CD4-positive, alpha-beta T cell (primary cell): ENCODE results near the gene MEGF8. TPM values are rescaled to one million over a fixed set of nuclear protein-coding genes. Genes with fewer than 3 reads are reported as not detected.
A peak's percentile ranks its signal among the peaks of the same experiment; 100 is the strongest.

ENCODE experiments used
- ATAC-seq: fragments of 200-7000 bp; cut with Tn5 transposase; one replicate; pipeline ENCODE4 v1.10.0; 2022; ENCODE audit warnings: mild to moderate bottlenecking; ENCODE audit not compliant: poor library complexity
- CTCF ChIA-PET: fragments of 350-600 bp; sonication (Branson Sonifier 250); formaldehyde crosslinking; loops from one replicate; lab custom pipeline; 2021; ENCODE audit warnings: antibody characterized with exemption, inconsistent platforms; lab: Charles Lee
- POLR2A ChIA-PET: fragments of 350-600 bp; sonication (Branson Sonifier 250); formaldehyde crosslinking; loops from one replicate; lab custom pipeline; 2021; ENCODE audit warnings: antibody characterized with exemption, inconsistent platforms; lab: Charles Lee
- DNase-seq, 14 experiments: peaks; one replicate each; pipeline ENCODE4 v3.0.0-alpha.2; 2013 to 2020; ENCODE audit warnings: mixed read lengths in 2 of 14
- H3K27ac ChIP-seq, 2 donors: one replicate each; pipeline versions ENCODE4 v1.5.1 to v1.7.0; 2013; ENCODE audit warnings: low read length in 2 of 2, low read depth in 1 of 2, mild to moderate bottlenecking in 1 of 2
- H3K27me3 ChIP-seq, 2 experiments: 1 replicate in 1 of 2; 2 replicates in 1 of 2; pipeline versions ENCODE4 v1.6.1 to v1.7.0; 2013; ENCODE audit warnings: low read length in 2 of 2, control low read depth in 1 of 2, mild to moderate bottlenecking in 1 of 2, moderate library complexity in 1 of 2; ENCODE audit not compliant: insufficient read depth in 2 of 2, control insufficient read depth in 1 of 2
- H3K36me3 ChIP-seq: one replicate; pipeline ENCODE4 v1.6.1; 2013; ENCODE audit warnings: low read length, control low read depth; ENCODE audit not compliant: insufficient read depth
- H3K4me1 ChIP-seq: one replicate; pipeline ENCODE4 v1.6.1; 2013; ENCODE audit warnings: low read length, control low read depth; ENCODE audit not compliant: insufficient read depth
- H3K4me3 ChIP-seq: one replicate; pipeline ENCODE4 v1.5.1; 2013; ENCODE audit warnings: mild to moderate bottlenecking, low read length, moderate library complexity
- H3K9me3 ChIP-seq, 2 experiments: 1 replicate in 1 of 2; 2 replicates in 1 of 2; pipeline versions ENCODE4 v1.6.1 to v1.7.0; 2013; ENCODE audit warnings: low read length in 2 of 2, mild to moderate bottlenecking in 2 of 2, control low read depth in 1 of 2, moderate library complexity in 1 of 2; ENCODE audit not compliant: control insufficient read depth in 1 of 2, insufficient read depth in 1 of 2
- H3K27ac Mint-ChIP-seq: one replicate; pipeline ENCODE4 v1.8.0; 2020; ENCODE audit warnings: mixed read lengths
- H3K27me3 Mint-ChIP-seq: one replicate; pipeline ENCODE4 v1.8.0; 2021; ENCODE audit warnings: mixed read lengths
- H3K36me3 Mint-ChIP-seq: one replicate; pipeline ENCODE4 v1.8.0; 2021; ENCODE audit warnings: low read depth, mixed read lengths
- H3K4me1 Mint-ChIP-seq: one replicate; pipeline ENCODE4 v1.8.0; 2021; ENCODE audit warnings: low read depth, mixed read lengths
- H3K4me3 Mint-ChIP-seq: one replicate; pipeline ENCODE4 v1.8.0; 2020; ENCODE audit warnings: mild to moderate bottlenecking, mixed read lengths
- H3K9me3 Mint-ChIP-seq: one replicate; pipeline ENCODE4 v1.8.0; 2020; ENCODE audit warnings: mixed read lengths
- intact Hi-C, 2 experiments: fragments of 100-400 bp; cut with DNase I in 1 of 2; cut with micrococcal nuclease in 1 of 2; formaldehyde crosslinking; loops; one replicate each; pipeline versions ENCODE4 v1.15.1 to v1.9.0; 2023 to 2025; cut with DNase I, micrococcal nuclease
- total RNA-seq, 174 experiments: library from RNA in 2 of 174; stranded (reverse) in 2 of 174; gene quantifications; one replicate each; pipeline ENCODE4 v1.2.3 and lab custom pipeline; 2021 to 2026
- TF ChIP-seq, protein P1 (sequence below): fragments of 200-600 bp; IDR thresholded peaks from one replicate; pipeline ENCODE4 v1.8.0; 2022; ENCODE audit warnings: antibody characterized with exemption, mild to moderate bottlenecking

The MEGF8 gene
- total RNA-seq, 2 experiments from 2014 or later: 4.1 to 4.2 TPM

DNA sequence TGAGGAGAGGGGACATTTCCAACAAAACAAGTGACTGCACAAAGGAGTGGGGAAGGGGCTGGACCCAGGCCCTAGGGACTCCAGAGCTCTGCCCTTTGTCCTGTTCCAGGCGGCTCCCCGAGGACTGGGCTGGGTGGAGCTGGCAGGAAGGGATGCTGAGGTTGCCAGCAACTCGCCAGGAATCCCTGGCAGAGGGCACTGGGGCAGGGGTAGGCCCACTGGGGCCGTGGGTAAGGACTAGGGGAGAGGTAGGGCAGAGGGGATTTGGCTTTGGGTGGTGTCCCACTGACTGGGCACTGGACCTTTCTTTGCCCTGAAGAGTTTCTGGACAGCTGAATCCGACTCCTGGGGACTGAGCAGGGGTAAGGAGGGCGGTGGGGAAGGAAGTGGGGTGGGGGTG, 93.9 kb downstream of the MEGF8 start:
- intact Hi-C loops: no loop called here
- no peak overlapping the region for H3K4me3 Mint-ChIP-seq
- H3K27ac ChIP-seq: no peak overlapping the region
- no peaks in the 10 kb centered on the region for H3K9me3 Mint-ChIP-seq
- no peaks in the 10 kb centered on the region for H3K27me3 Mint-ChIP-seq
- H3K9me3 ChIP-seq: no peaks in the 10 kb centered on the region
- peaks cover 21% of the 10 kb centered on the region for H3K36me3 Mint-ChIP-seq
- TF ChIP-seq, protein P1, sequence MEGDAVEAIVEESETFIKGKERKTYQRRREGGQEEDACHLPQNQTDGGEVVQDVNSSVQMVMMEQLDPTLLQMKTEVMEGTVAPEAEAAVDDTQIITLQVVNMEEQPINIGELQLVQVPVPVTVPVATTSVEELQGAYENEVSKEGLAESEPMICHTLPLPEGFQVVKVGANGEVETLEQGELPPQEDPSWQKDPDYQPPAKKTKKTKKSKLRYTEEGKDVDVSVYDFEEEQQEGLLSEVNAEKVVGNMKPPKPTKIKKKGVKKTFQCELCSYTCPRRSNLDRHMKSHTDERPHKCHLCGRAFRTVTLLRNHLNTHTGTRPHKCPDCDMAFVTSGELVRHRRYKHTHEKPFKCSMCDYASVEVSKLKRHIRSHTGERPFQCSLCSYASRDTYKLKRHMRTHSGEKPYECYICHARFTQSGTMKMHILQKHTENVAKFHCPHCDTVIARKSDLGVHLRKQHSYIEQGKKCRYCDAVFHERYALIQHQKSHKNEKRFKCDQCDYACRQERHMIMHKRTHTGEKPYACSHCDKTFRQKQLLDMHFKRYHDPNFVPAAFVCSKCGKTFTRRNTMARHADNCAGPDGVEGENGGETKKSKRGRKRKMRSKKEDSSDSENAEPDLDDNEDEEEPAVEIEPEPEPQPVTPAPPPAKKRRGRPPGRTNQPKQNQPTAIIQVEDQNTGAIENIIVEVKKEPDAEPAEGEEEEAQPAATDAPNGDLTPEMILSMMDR: no peak
- ChIA-PET CTCF (interaction anchor here (1.0 to 3.5 kb wide), 7 partner anchors 9 to 32 kb away, joined by 3 to 32 read pairs (median 9); no protein-coding TSS in a partner anchor), POLR2A (no interaction called here)
- H3K4me3 ChIP-seq: no peak overlapping the region
- ATAC-seq (no peak), DNase-seq (no peak)
- peaks cover 44% of the 10 kb centered on the region for H3K4me1 ChIP-seq
- no peak overlapping the region for H3K27ac Mint-ChIP-seq
- H3K36me3 ChIP-seq: peaks cover 7% of the 10 kb centered on the region
- H3K4me1 Mint-ChIP-seq: peaks cover 46% of the 10 kb centered on the region
- no peaks in the 10 kb centered on the region for H3K27me3 ChIP-seq

DNA sequence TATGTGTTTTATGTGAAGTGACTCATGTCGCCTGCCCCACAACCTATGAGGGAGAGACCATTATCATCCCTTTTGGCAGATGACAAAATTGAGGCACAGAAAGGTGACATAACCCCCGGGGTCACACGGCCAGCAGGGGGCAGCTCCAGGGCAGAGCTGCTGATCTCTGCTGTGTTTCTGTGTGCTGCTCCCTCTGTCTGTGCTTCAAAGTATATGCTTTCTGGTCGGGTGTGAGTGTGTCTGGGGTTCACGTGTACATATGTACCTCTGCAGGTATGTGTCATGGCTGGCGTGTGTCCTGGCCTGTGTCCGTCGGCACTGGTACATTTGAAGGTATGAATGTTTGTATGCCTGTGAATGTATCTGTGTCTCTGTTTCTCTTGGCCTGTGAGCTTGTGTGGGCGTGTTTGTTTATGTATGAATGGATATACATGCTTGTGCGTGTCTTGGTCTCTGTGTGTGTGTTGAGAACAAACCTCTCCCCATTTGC, 94.7 kb downstream of the MEGF8 start:
- CTCF ChIA-PET: interaction anchor here (0.7 to 3.5 kb wide), 12 partner anchors 8 to 560 kb away, joined by 3 to 32 read pairs (median 8); partner anchors contain the start of gene RPS19

DNA sequence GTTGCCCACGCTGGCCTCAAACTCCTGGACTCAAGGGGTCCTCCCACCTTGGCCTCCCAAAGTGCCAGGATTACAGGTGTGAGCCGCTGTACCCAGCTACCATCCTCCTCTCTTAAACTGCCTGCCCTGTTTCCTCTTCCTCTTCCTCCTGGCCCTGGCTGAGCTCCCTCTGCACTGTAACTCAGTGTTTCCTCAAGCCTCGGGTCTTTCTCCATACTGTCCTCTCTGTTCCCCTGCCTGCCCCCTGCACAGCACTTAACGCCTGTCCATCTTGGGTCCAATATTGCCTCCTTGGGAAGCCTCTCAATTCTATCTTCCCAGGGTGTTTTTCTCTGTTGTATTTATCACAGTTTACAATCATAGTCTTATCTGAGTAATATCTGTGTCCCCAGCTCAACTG, 95.7 kb downstream of the MEGF8 start:
- no peaks in the 10 kb centered on the region for H3K27me3 ChIP-seq
- Mint-ChIP-seq H3K36me3 (peaks cover 10% of the 10 kb centered on the region), H3K4me3 (no peak overlapping the region), H3K4me1 (peaks cover 49% of the 10 kb centered on the region), H3K9me3 (no peaks in the 10 kb centered on the region), H3K27me3 (no peaks in the 10 kb centered on the region), H3K27ac (no peak overlapping the region)
- no peak for DNase-seq
- H3K4me3 ChIP-seq: no peak overlapping the region
- POLR2A ChIA-PET: interaction anchor here (1.5 kb wide), 1 partner anchor 19 kb away, joined by 5 read pairs; no protein-coding TSS in a partner anchor
- no peak overlapping the region for H3K27ac ChIP-seq
- intact Hi-C loops: loop anchor here (5.0 to 10.0 kb wide), 5 partner anchors 34 to 314 kb away; partner anchors contain the start of genes MEGF8 (in 1 of the 2) and POU2F2 (in 1 of the 2)
- TF ChIP-seq, protein P1: no peak
- peaks cover 4% of the 10 kb centered on the region for H3K36me3 ChIP-seq
- H3K9me3 ChIP-seq: no peaks in the 10 kb centered on the region
- ATAC-seq: no peak
- CTCF ChIA-PET: interaction anchor here (1.5 to 3.5 kb wide), 3 partner anchors 13 to 20 kb away, joined by 20 to 32 read pairs (median 27); no protein-coding TSS in a partner anchor
- peaks cover 46% of the 10 kb centered on the region for H3K4me1 ChIP-seq

More for the DNA sequence above, 94.7 kb downstream of the MEGF8 start:
- Mint-ChIP-seq H3K9me3 (no peaks in the 10 kb centered on the region), H3K27me3 (no peaks in the 10 kb centered on the region), H3K27ac (peak overlapping the region; percentile 12), H3K4me3 (peak overlapping the region; percentile 77), H3K4me1 (peaks cover 49% of the 10 kb centered on the region), H3K36me3 (peaks cover 14% of the 10 kb centered on the region)
- H3K9me3 ChIP-seq: no peaks in the 10 kb centered on the region
- no peaks in the 10 kb centered on the region for H3K27me3 ChIP-seq
- no peak overlapping the region for H3K4me3 ChIP-seq
- POLR2A ChIA-PET: interaction anchor here (1.5 kb wide), 1 partner anchor 20 kb away, joined by 5 read pairs; no protein-coding TSS in a partner anchor
- DNase-seq: peak; percentile 66 to 89 (median 75)
- TF ChIP-seq, protein P1: peak; percentile 86
- H3K27ac ChIP-seq: no peak overlapping the region
- peaks cover 4% of the 10 kb centered on the region for H3K36me3 ChIP-seq
- peaks cover 46% of the 10 kb centered on the region for H3K4me1 ChIP-seq
- peak; percentile 45 for ATAC-seq
- intact Hi-C loops: loop anchor here (1.0 to 10.0 kb wide), 7 partner anchors 13 to 313 kb away; partner anchors contain the start of genes MEGF8 (in 1 of the 2) and POU2F2 (in 1 of the 2)
